Epithelial cell of proximal tubule (primary cell): ENCODE results near the gene KANSL1. TPM values are rescaled to one million over a fixed set of nuclear protein-coding genes. Genes with fewer than 3 reads are reported as not detected.
A peak's percentile ranks its signal among the peaks of the same experiment; 100 is the strongest.
"Not testable (repeated sequence)": the region's sequence is repeated elsewhere in the genome, so short reads cannot be mapped to it uniquely, and the experiment has no call there.

ENCODE experiments used
- DNase-seq: peaks from one replicate; pipeline ENCODE4 v3.0.0-alpha.2; 2011; ENCODE audit warnings: low read depth
- H3K4me3 ChIP-seq: 2 replicates; pipeline ENCODE4 v1.5.1; 2011; ENCODE audit warnings: low read depth, mild to moderate bottlenecking, low read length
- total RNA-seq: library from RNA; depleted of rRNA; stranded (reverse); fragments of >200 nt; gene quantifications from 2 replicates; pipeline ENCODE4 v1.2.3, GENCODE V29; 2015
- TF ChIP-seq, protein P1 (sequence below): conservative IDR thresholded peaks from 2 replicates; pipeline ENCODE4 v1.5.1; 2012; ENCODE audit warnings: low read depth, mild to moderate bottlenecking, low read length

The KANSL1 gene
- total RNA-seq, 1 donor from 2014 or later: 33.2 TPM

- H3K4me3 ChIP-seq: peak overlapping the region; percentile 84
- DNase-seq: no peak
- TF ChIP-seq, protein P1, sequence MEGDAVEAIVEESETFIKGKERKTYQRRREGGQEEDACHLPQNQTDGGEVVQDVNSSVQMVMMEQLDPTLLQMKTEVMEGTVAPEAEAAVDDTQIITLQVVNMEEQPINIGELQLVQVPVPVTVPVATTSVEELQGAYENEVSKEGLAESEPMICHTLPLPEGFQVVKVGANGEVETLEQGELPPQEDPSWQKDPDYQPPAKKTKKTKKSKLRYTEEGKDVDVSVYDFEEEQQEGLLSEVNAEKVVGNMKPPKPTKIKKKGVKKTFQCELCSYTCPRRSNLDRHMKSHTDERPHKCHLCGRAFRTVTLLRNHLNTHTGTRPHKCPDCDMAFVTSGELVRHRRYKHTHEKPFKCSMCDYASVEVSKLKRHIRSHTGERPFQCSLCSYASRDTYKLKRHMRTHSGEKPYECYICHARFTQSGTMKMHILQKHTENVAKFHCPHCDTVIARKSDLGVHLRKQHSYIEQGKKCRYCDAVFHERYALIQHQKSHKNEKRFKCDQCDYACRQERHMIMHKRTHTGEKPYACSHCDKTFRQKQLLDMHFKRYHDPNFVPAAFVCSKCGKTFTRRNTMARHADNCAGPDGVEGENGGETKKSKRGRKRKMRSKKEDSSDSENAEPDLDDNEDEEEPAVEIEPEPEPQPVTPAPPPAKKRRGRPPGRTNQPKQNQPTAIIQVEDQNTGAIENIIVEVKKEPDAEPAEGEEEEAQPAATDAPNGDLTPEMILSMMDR: no peak
Observed at GRCh38 chr17:46191322-46192188, 1.7 kb downstream of the KANSL1 start.

GRCh38 chr17:46190763-46191162 is 2.5 kb downstream of the KANSL1 start:
- H3K4me3 ChIP-seq: peak overlapping the region; percentile 84
- no peak for DNase-seq
- TF ChIP-seq, protein P1: no peak

DNA sequence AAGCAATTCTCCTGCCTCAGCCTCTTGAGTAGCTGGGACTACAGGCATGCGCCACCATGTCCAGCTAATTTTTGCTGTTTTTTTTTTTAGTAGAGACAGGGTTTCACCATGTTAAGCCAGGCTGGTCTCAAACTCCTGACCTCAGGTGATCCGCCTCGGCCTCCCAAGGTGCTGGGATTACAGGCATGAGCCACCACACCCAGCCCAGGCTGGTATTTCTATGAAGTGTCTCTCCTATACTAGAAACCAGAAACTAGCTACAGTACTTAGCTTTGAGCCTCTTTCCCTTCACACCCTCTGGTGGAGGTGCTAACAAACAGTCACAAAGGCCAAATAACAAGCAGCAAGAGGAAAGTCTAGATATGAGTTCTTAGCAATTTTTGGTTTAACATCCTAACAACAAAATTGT is 6.4 kb downstream of the KANSL1 start:
- not testable (repeated sequence) for DNase-seq

GRCh38 chr17:46184696-46185095 is 8.5 kb downstream of the KANSL1 start:
- no peak for DNase-seq
- TF ChIP-seq, protein P1: no peak
- H3K4me3 ChIP-seq: no peak overlapping the region

More for the DNA sequence above, 6.4 kb downstream of the KANSL1 start:
- TF ChIP-seq, protein P1: peak; percentile 61
- H3K4me3 ChIP-seq: not testable (repeated sequence)

DNA sequence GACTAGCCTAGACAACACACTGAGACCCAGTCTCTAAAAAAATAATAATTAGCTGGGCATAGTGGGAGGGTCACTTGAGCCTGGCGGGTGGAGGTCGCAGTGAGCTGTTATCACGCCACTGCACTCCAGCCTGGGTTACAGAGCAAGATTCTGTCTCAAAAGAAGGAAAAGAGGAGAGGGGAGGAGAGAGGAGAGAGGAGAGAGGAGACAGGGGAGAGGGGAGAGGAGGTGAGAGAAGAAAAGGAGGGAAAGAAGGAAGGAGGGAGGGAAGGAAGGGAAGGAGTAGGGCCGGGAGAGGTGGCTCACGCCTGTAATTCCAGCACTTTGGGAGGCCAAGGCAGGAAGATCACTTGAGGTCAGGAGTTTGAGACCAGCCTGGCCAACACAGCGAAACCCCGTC is 9.8 kb downstream of the KANSL1 start:
- H3K4me3 ChIP-seq, DNase-seq: not testable (repeated sequence)

DNA sequence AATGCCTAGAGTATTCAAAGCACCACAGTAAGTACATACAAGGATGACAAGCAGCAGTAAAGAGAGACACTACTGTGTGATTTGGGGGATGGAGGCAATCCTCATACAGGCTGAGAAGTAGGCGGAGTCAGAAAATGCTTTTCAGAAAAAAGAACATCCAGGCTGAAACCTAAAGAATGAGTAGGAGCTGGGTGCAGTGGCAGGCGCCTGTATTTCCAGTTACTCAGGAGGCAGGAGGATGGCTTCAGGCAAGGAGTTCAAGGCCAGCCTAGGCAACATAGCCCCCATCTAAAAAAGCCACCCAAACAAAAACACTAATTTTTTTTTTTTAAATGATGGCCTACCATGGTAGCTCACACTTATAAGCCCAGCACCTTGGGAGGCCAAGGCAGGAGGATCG is 10.3 kb downstream of the KANSL1 start:
- H3K4me3 ChIP-seq: no peak overlapping the region
- TF ChIP-seq, protein P1: no peak
- no peak for DNase-seq

DNA sequence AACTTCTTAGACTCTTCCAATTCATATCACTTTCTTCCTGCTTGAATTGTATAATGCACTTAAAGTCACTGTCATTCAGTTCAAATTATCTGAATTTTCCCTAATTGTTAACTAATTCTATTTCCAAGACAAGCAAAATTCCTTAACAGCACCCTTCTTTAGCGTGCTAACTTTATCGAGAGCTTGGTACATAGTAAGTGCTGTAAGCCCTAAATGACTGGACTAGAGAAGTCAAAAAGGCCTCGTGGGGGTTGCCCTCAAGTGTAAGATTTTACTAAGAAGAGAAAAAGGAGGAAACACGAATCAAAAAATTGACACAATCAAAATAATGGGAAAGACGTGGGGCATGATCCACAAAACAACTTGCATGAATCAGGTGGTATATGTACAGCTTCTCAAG is 11.3 kb downstream of the KANSL1 start:
- no peak for DNase-seq
- TF ChIP-seq, protein P1: no peak
- no peak overlapping the region for H3K4me3 ChIP-seq

DNA sequence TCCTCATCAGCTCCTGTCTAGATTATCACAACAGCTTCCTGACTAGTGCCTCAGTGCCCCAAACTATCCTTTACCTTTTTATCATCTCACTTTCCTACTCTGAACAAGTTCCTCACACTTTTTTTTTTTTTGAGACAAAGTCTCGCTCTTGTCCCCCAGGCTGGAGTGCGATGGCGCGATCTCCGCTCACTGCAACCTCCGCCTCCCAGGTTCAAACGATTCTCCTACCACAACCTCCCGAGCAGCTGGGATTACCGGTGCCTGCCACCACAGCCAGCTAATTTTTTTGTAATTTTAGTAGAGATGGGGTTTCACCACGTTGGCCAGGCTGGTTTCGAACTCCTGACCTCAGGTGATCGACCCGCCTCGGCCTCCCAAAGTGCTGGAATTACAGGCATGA is 11.9 kb downstream of the KANSL1 start:
- not testable (repeated sequence) for DNase-seq, H3K4me3 ChIP-seq
